ENCODE measurements around the gene SIK3. TPM values are rescaled to one million over a fixed set of nuclear protein-coding genes. Genes with fewer than 3 reads are reported as not detected.

Gene SIK3
- total and polyA plus RNA-seq, 12 donors: 11.7 to 176 (median 25.2) TPM

GRCh38 chr11:116861539-116861938 is 236.7 kb downstream of the SIK3 start:
- TF ChIP-seq POLR2A (IDR thresholded peaks at IDR 0.05) (no peak), CTCF (IDR thresholded peaks at IDR 0.05) (no peak)
- no peak for DNase-seq
- WGBS, 4 donors: 65 to 83% (median 74%) methylated on average over 1 of the region's 1 CpG
- H3K36me3 ChIP-seq (replicated peaks in 1 of 2): peaks cover 0 to 81% of the 10 kb centered on the region in 2 donors
- no peak overlapping the region for H3K4me3 ChIP-seq
- intact Hi-C loops (cut with DNase I): no loop called here
- H3K27ac ChIP-seq: no peak overlapping the region
- H3K9me3 ChIP-seq (replicated peaks in 1 of 3): no peaks in the 10 kb centered on the region
- no peaks in the 10 kb centered on the region for H3K27me3 ChIP-seq
- no peaks in the 10 kb centered on the region for H3K4me1 ChIP-seq (replicated peaks in 1 of 2)

- no peaks in the 10 kb centered on the region for H3K4me1 ChIP-seq (replicated peaks in 1 of 2)
- 93 to 96% (median 95%) methylated on average over 6 of the region's 6 CpGs for WGBS, 4 donors
- H3K27me3 ChIP-seq: no peaks in the 10 kb centered on the region
- H3K9me3 ChIP-seq (replicated peaks in 1 of 3): no peaks in the 10 kb centered on the region
- no peak for DNase-seq
- no peak overlapping the region for H3K4me3 ChIP-seq
- TF ChIP-seq POLR2A (IDR thresholded peaks at IDR 0.05): no peak
- no peak for TF ChIP-seq CTCF (IDR thresholded peaks at IDR 0.05)
- H3K27ac ChIP-seq: no peak overlapping the region
- H3K36me3 ChIP-seq (replicated peaks in 1 of 2): peaks cover 0 to 76% of the 10 kb centered on the region in 2 donors
- intact Hi-C loops (cut with DNase I): no loop called here
Observed at GRCh38 chr11:116860303-116860702, 237.9 kb downstream of the SIK3 start.

GRCh38 chr11:116859175-116859574 is 239.1 kb downstream of the SIK3 start:
- no peak for TF ChIP-seq POLR2A (IDR thresholded peaks at IDR 0.05)
- TF ChIP-seq CTCF (IDR thresholded peaks at IDR 0.05): no peak
- H3K27ac ChIP-seq: no peak overlapping the region
- no peaks in the 10 kb centered on the region for H3K27me3 ChIP-seq
- 96 to 100% (median 97%) methylated on average over 6 to 8 of the region's 8 CpGs for WGBS, 4 donors
- DNase-seq: no peak
- intact Hi-C loops (cut with DNase I): no loop called here
- peaks cover 0 to 65% of the 10 kb centered on the region in 2 donors for H3K36me3 ChIP-seq (replicated peaks in 1 of 2)
- no peaks in the 10 kb centered on the region for H3K4me1 ChIP-seq (replicated peaks in 1 of 2)
- H3K4me3 ChIP-seq: no peak overlapping the region
- H3K9me3 ChIP-seq (replicated peaks in 1 of 3): no peaks in the 10 kb centered on the region

GRCh38 chr11:116857936-116858335 is 240.3 kb downstream of the SIK3 start:
- Histone ChIP-seq H3K36me3 (replicated peaks in 1 of 2) (peaks cover 0 to 55% of the 10 kb centered on the region in 2 donors), H3K9me3 (replicated peaks in 1 of 3) (no peaks in the 10 kb centered on the region), H3K27ac (no peak overlapping the region), H3K4me3 (no peak overlapping the region), H3K4me1 (replicated peaks in 1 of 2) (peaks cover 0 to 10% of the 10 kb centered on the region in 2 donors), H3K27me3 (no peaks in the 10 kb centered on the region)
- DNase-seq: no peak
- no peak for TF ChIP-seq CTCF (IDR thresholded peaks at IDR 0.05)
- no peak for TF ChIP-seq POLR2A (IDR thresholded peaks at IDR 0.05)
- WGBS, 4 donors: 81 to 91% (median 91%) methylated on average over 6 to 7 of the region's 7 CpGs
- intact Hi-C loops (cut with DNase I): no loop called here

All from adrenal gland (tissue), 12 donors.